GM12891 (cell line): Measurements from ENCODE around the gene DGCR2.
"Not testable (repeated sequence)": the region's sequence is repeated elsewhere in the genome, so short reads cannot be mapped to it uniquely, and the experiment has no call there.

Experiments
- DNase-seq: peaks from one replicate; pipeline ENCODE4 v3.0.0; 2011; ENCODE audit warnings: low spot score; ENCODE audit not compliant: insufficient read length
- FAIRE-seq: peaks from 2 replicates; lab custom pipeline; 2011; peaks lifted over from hg19 to GRCh38; lab: Jason Lieb, UNC
- PAX5 ChIP-seq: IDR thresholded peaks from 2 replicates; pipeline ENCODE4 v1.6.1; 2011; ENCODE audit warnings: low read length, moderate library complexity, mild to moderate bottlenecking; ENCODE audit not compliant: insufficient read depth, severe bottlenecking
- POLR2A ChIP-seq: IDR thresholded peaks from 2 replicates; pipeline ENCODE4 v1.6.1; 2011; ENCODE audit warnings: low read depth, low read length, control low read depth
- POLR2AphosphoS5 ChIP-seq: IDR thresholded peaks from 2 replicates; pipeline ENCODE4 v1.6.1; 2011; ENCODE audit warnings: low read depth, low read length, control low read depth
- POU2F2 ChIP-seq: IDR thresholded peaks from 2 replicates; pipeline ENCODE4 v1.6.1; 2011; ENCODE audit warnings: low read depth, mild to moderate bottlenecking, control low read depth, low read length, moderate library complexity
- SPI1 ChIP-seq: IDR thresholded peaks from 2 replicates; pipeline ENCODE4 v1.6.1; 2011; ENCODE audit warnings: low read depth, low read length, control low read depth
- TAF1 ChIP-seq: IDR thresholded peaks from 2 replicates; pipeline ENCODE4 v1.6.1; 2011; ENCODE audit warnings: low read depth, low read length, control low read depth

Gene DGCR2

DNA sequence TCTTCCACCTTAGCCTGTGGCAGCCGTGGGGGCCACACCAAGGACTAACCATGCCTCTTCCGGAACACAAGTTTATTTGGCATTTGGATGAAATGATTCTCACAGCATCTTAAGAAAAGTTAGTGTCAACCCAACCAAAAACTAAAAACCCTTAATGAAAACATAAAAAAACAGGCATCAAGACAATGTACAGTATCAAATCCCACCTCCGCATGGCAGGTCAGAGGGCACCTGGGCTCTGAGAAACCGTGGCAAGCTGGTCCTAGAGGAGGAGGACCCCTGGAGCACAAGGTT, 86.0 kb downstream of the DGCR2 start:
- TF ChIP-seq POU2F2 (no peak), POLR2AphosphoS5 (no peak), SPI1 (no peak), POLR2A (no peak), PAX5 (no peak), TAF1 (no peak)
- FAIRE-seq: no peak
- no peak for DNase-seq

DNA sequence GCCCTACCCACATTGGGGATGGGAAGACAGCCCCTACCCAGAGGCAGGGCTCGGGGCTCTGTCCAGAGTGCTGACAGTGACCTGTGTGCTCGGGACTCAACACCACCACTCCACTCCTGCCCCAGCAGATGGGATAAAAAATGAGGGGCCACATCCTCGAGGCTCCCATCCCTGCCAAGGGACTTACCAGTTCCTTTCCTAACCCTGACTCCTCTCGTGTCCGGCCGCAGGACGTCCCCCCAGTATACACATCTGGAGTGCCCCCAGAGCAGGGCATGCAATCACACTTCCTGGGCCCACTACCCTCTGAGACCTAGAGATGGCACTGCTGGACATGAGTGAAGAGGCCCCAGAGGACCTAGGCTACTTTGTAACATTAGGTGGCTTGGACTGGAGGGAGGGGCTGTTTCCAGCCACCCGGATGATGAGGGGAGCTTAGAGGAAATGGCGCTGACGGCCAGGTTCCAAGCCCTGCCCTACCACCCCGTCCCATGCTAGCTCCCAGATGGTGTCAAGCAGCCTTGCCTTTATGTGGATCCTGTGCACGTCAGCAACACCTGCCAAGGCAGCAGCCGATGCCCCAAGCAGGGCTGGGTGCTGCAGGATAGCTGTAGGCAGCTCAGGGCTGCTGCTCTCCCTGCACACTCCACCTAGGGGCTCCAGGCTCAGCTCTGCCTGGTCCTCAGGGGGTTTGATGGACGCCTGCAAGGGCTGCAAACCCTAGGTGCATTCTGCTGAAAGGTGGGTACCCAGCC, 86.6 kb downstream of the DGCR2 start:
- TF ChIP-seq POLR2AphosphoS5 (no peak), TAF1 (no peak), POU2F2 (no peak), SPI1 (no peak), POLR2A (no peak), PAX5 (no peak)
- DNase-seq: no peak
- no peak for FAIRE-seq

DNA sequence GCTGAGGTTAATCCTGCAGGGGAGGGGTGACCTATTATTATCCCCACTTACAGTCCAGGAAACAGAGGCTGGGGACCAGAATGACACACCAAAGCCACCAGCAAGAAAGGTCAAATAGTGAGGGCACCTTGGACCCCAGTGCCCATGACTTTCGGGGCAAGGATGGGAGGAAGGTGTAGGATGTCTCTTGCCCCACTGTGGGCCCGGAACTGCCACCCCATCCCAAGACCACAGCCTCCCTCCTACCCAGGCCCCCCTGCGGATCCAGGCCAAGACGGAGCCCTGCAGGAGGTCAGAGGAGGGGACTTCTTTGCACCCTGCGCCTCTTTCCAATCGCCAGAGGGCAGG, 87.1 kb downstream of the DGCR2 start:
- not testable (repeated sequence) for DNase-seq, FAIRE-seq

DNA sequence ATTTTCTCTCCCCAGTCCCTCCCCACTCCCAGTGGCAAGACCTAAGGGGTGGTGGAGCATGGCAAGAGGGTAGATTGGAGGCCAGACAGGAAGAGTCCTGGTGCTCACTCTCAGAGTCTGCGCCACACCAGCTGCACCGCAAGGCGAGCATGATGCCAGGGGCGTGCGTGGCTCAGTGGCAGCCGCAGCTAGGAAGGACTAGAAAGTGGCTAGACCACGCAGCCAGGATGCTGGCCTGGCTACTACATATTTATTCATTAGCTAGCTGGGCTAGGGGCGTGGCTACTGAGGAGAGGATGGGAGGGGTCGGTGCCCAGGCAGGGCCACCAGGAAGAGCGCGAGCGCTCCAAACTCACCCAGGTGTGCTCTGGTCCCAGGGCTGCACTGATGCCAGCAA, 87.5 kb downstream of the DGCR2 start:
- DNase-seq, FAIRE-seq: not testable (repeated sequence)

DNA sequence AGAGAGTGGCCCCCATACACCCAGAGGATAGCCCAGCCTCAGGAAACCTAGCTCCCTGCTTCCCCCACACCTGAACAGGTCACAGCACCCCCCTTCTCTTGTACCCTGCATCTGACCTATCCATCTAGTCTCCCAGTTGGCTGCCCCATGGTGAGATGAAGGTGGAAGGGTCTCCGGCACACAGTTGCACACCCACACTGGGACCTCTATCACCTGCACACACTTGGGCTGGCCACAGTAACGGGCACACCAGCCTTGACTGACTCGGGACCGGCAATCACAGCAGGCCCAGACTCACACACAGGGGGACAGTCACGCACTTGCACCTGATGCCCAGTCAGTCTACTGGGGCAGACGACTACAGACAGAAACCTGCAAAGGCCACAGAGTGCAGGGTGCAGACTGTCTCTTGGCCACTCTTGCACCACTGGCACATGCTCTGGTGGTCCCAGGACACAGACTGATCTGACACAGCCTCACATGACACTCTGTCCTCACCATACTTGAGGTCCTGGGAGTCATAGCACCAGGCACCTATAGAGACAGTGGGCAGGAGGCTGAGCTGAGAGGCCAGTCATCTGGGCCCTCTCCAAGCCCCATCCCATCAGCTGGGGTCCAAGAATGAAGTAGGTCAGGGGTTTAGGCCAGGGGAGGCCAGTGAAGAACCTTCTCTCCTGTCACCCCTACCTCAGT, 88.0 kb downstream of the DGCR2 start:
- not testable (repeated sequence) for FAIRE-seq

DNA sequence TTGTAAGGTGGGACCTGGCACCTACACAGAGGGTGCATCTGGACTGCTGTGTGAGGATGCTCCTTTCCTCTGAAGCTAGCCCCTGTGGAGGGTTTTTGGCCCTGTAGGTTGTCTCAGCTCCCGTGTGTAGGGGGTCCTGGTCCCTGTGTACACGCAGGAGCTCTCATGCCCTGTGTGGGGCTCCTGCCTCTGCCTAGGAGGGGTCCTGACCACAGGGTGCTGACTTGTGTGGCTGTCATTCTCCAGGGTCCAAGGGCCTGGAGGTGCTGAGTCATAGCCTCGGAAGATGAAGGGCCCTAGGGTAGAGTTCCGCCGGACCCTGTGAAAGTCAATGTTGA, 88.7 kb downstream of the DGCR2 start:
- not testable (repeated sequence) for DNase-seq

More for the DNA sequence above, 88.0 kb downstream of the DGCR2 start:
- DNase-seq: not testable (repeated sequence)

DNA sequence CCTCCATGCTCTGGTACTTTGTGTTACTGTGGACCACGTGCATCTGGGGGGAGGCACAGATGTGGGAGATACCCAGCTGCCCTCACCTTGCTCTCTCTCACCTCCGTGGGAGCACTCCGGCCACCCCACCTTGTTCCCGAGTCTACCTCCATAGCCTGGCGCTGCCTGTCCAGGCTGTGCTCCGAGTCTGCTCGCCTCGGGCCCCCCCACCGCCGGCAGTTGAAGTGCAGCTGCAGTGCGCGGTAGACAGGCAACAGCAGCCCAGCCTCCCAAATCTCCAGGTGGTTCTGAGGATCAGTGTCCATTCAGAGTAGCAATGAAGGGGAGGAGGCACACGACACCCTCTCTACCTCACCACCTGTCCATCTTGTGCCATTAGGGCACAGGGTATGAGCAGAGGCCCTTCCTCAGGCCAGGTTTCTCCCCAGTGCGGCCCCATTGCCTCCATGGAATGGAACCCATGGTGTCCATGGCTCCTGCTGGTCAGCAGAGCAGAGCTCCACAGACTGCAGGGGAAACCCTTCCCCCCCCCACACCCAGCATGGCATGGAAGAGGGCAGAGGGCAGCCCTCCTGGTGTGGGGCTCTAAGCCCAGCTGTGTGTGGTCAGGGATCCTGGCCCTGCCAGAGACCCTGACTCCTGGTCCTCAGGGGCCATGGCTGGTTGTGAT, 89.2 kb downstream of the DGCR2 start:
- FAIRE-seq, DNase-seq: not testable (repeated sequence)

More for the DNA sequence above, 88.7 kb downstream of the DGCR2 start:
- FAIRE-seq: not testable (repeated sequence)

DNA sequence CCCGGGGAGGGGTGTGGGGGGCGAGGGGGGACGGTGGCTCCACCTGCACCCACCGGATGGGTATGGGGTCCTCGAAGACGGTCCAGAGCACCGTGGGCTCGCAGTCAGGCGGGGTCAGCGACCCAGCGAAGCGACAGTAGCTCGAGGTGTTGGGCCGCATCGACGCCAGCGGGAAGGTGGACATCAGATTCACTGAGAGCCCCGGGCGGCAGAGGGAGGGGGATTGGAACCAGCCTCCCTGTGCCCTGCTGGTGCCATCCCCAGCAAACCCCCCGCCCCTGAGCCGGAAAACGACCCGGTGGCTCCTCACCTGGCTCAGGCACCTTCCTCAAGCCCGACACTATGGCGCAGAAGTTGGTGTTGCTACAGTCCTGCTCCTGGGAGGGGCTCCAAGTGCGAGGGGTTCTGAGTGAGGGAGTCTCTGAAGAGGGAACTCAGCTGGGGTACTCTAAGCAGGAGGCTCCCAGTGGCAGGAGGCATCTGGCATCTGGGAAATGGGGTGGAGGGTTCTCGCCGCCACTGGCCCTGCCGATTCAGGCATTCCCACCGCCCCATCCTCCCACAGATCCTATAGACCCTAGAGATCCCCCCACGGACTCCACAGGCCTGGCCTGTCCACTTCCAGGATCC, 89.9 kb downstream of the DGCR2 start:
- DNase-seq, FAIRE-seq: not testable (repeated sequence)

DNA sequence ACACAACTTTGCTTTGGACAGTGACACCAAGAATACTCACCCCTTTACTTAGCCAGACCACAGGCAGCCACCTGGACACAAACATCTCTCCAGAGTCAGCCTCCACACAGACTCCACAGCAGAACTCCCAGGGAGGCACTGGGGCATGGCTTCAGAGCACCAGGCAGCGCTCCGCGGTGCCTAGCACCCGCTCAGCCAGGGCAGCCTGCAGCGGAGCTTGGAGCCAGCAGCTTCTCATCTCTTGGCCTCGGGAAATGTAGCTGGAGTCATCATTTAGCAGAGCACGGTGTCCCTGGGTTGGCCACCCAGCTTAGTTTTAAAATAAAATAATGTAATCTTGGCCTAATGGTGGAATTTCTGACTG, 91.3 kb downstream of the DGCR2 start:
- FAIRE-seq, DNase-seq: not testable (repeated sequence)

DNA sequence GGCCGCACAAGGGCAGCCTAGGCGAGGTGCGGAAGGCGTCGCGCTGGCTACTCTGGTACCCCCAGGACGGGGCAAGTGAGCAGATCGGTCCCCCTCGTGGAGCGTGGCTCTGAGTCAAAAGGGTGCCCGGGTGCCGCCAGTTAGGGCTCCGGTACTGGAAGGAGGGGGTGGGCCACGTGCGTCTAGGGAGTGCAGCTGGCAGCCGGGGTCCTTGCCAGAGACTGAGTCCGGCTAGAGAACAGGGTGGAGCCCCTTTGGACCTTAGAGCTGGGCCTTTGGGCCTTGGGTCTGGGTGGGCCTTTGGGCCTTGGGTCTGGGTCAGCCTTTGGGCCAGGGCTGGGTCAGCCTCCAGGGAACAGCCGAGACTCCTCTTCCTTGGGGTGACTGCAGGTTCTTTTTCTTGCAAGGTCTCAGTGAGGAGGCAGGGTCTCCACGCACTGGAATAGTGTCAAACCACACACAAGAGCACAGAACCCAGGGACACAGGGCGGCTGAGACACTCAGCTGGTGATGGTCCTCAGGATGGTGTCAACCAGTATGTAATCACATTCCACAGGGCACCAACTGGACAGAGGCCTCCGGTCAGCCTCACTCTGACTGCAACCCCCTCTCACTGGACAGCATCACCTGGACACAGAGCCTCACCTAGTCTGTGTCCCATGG, 91.9 kb downstream of the DGCR2 start:
- FAIRE-seq, DNase-seq: not testable (repeated sequence)

DNA sequence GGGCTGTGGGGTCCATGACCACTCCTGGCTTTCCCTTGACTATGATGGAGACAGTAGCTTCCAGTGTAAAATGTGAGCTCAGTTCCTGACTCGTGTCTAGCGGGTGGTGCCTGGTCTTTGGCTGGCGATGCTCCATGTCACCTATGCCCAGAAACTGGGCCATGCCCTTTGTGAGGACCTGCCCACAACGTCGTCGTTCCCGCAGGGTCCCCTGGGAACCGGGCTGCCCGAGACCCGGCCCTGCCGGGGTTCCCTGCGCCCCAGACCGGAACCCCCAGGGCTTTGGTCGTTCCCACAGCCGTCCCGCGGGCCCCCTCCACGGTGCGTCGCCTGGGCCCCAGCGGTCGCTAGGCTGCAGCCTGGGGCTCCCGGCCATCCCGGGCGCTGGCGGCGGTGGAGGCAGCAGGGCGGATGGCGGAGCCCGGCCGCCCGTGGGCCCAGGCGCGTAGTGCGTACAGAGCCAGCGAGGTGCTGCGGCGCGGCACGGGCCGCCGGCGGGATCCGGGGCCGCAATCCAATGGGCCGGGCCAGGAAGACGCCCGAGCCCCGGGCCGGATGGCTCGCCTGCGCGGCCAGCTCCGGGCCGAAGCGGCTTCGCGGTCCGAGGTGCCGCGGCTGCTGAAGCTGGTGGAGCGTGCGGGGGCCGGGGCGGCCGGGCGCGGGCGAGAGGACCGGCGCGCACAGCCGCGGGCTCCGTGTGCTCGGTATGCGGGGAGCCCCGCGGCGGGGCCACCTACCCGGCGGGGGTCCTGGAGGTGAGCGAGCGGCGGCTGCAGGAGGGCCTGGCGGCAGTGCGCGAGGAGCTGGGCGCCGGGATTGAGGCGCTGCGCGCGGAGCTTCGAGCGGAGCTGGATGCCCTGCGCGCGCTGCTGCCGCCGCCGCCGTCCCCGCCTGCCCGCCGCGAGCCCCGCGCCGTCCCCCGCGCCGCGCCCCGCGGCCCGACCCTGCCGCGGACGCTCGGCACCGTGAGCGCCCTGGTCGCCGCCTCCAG, 92.8 kb downstream of the DGCR2 start:
- FAIRE-seq, DNase-seq: not testable (repeated sequence)

DNA sequence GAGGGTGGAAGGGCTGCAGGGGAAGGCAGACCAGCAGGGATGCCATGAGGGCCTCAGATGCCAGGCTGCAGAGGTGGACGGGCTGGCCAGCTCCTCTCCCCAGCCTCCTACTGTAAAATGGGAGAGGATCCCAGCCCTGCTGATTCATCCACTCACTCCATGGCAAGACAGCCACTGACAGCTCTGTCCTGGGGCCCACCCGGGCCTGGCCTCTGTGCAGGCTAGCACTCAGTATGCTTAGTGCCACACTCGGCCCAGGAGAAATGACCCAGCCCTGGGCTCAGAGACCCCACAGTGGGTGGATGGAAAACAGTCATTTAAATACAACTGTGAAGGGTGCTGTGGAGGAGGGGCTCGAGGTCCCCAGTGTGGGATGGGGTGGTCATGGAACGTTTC, 94.2 kb downstream of the DGCR2 start:
- not testable (repeated sequence) for DNase-seq, FAIRE-seq

DNA sequence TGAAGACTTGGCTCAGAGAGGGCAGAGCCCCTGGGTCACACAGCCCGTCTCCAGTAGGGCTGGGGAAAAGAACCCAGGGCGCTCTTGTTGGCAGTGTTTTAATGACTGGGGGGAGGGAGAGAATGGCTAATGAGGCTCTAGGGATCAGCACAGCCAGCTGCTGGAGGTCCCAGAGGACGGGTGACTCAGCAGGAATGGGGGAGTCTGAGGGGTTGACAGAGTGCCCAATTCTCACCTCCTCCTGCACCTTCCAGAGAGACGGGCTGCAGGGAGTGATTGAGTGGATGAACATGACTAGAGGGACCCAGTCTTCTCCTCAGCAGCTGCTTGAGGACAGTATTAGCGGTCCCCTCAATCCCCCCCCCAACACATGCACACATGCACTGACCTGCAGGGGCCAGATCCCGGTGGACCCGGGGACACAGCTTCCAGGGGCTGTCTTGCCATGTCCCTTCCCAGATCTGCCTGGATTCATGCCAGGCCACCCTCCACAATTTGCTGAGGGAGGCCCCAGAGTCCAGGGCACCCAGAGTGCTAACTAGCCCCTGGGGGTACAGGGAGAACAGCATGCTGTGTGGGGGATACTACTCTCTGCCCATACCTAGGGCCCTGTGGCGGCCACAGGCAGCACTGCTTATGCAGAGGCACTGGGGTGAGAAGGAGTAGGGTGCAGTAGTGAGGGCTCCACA, 94.7 kb downstream of the DGCR2 start:
- not testable (repeated sequence) for DNase-seq, FAIRE-seq

DNA sequence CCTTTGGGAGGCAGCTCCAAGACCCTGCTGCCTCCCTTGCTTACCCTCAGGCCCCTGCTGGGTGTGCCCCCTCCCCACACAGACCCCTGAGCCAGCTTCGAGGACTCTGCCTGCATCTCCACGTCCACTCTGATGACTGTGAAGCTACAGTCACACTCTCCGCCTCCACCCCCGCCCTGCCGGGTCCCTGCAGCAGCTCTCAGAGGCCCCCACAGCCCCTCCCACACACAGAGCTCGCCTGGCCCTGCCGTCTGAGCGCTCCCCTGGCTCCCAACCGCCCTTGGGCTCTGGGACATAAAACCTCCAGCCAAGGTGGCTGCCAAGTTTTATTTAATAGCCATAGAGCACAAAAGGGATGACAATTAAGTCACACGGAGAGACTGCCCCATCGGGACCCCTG, 96.1 kb downstream of the DGCR2 start:
- FAIRE-seq, DNase-seq: not testable (repeated sequence)

DNA sequence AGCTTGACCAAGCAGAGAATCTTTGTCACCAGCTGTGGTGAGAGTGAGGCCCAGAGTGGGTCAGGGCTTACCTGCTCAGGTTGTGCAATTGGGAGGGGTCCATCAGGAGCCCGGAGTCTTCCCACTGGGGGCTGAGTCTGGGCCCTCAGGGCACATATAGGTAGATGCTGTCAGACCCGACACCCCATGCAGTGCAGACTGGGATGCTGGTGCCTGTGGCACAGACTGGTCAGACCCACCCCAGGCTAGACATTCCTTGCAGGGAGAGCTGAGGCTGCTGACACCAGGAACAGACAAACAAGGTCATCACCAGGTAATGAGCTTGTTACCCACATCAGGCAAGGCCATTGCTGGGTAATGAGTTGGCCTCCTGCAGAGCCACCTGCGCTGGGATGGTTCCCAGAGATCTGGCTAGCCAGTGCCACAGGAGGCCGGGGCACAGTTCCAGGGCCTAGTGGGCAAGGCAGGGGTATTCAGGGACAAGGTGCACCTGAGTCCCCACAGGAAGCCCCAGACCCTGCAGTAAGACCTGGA, 97.2 kb downstream of the DGCR2 start:
- not testable (repeated sequence) for FAIRE-seq

DNA sequence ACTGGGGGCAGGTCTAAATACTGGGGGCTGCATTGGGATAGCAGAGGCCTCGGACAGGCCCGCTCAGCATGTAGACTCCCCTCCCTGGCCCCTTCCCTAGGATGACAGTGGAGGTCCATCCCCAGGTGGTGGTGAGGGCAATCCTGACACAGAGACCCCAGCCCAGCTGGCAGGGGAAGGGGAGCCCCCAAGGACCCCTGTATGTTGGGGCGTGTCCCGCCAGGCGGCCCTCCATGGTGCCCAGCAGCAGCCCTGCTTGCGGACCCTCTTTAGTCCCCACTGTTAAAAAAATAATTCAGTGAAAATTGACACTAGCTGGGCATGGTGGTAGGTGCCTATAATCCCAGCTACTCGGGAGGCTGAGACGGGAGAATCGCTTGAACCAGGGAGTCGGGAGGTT, 98.3 kb downstream of the DGCR2 start:
- DNase-seq, FAIRE-seq: not testable (repeated sequence)

More for the DNA sequence above, 97.2 kb downstream of the DGCR2 start:
- DNase-seq: not testable (repeated sequence)
